Measurements from ENCODE around the gene ABCA6. TPM values are rescaled to one million over a fixed set of nuclear protein-coding genes. Genes with fewer than 3 reads are reported as not detected.

The ABCA6 gene
- total and polyA plus RNA-seq, 2 of the 13 experiments (the other 11 are each of a cell fraction or from before 2014, with no cell fraction given) = 0.05 to 0.11 TPM

DNA sequence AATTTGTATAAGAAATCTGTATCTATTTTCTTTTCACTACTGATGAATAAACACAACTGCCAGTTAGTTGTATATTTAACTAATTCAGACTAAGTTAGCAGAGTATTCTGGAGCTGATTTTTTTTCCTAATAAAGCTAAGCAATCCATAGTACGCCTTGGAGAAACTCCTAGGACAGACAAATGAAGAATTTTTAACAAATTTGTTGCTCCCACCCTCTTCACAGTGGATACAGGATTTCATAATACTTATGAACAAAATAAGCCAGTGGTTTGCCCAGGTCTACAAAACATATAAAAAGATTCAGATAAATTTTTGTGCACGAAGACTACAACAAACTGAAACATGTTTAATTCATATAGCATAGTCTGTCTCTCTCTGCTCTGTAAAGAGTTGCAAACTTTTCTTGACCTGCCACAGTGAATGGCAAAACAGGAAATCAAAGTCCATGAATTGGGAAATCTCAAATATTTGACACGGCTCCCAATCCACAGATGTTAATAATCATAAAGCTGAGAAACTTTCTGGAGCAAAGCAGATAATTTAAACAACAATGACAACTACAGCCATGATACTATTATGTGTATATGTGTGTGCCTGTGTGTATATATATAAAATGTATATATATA is 594 bp upstream of the ABCA6 start (continued):
- TF ChIP-seq ZNF430 (CRISPR knock-in tag; IDR thresholded peaks at IDR 0.05) (no peak), HNF4G (IDR thresholded peaks at IDR 0.05; ENCODE audit: borderline replicate concordance, low read depth, low read length) (peak; percentile 47; the same call in 1 of the 2 replicates), HNF4G (CRISPR knock-in tag; IDR thresholded peaks at IDR 0.05; ENCODE audit: borderline replicate concordance, low read depth) (no peak), PPARG (CRISPR knock-in tag; conservative IDR thresholded peaks at IDR 0.05) (no peak), HOXD1 (CRISPR knock-in tag; IDR thresholded peaks at IDR 0.05) (no peak), SOX6 (IDR thresholded peaks at IDR 0.05) (no peak), SOX6 (CRISPR knock-in tag; IDR thresholded peaks at IDR 0.05) (0 out of 2 replicates have a peak, but pooled peaks have one; percentile 10), EP300 (IDR thresholded peaks at IDR 0.05; ENCODE audit: low read depth in 2 of 2, low read length in 2 of 2) (0 out of 4 replicates have a peak, but pooled peaks of 1 of the 2 experiments have one; percentile 28), EP300 (CRISPR knock-in tag; IDR thresholded peaks at IDR 0.05; ENCODE audit: borderline replicate concordance) (no peak), NRL (CRISPR knock-in tag; IDR thresholded peaks at IDR 0.05; ENCODE audit: borderline replicate concordance) (no peak), CEBPB (IDR thresholded peaks at IDR 0.05; ENCODE audit: borderline replicate concordance, low read depth, low read length) (peak; percentile 79), GATAD2A (CRISPR knock-in tag; IDR thresholded peaks at IDR 0.05) (peak; percentile 47; the same call in 1 of the 2 replicates), HMG20A (CRISPR knock-in tag; IDR thresholded peaks at IDR 0.05; ENCODE audit: borderline replicate concordance) (0 out of 2 replicates have a peak, but pooled peaks have one; percentile 24), RFX3 (CRISPR knock-in tag; IDR thresholded peaks at IDR 0.05) (no peak)
- TF ChIP-seq, protein P1, sequence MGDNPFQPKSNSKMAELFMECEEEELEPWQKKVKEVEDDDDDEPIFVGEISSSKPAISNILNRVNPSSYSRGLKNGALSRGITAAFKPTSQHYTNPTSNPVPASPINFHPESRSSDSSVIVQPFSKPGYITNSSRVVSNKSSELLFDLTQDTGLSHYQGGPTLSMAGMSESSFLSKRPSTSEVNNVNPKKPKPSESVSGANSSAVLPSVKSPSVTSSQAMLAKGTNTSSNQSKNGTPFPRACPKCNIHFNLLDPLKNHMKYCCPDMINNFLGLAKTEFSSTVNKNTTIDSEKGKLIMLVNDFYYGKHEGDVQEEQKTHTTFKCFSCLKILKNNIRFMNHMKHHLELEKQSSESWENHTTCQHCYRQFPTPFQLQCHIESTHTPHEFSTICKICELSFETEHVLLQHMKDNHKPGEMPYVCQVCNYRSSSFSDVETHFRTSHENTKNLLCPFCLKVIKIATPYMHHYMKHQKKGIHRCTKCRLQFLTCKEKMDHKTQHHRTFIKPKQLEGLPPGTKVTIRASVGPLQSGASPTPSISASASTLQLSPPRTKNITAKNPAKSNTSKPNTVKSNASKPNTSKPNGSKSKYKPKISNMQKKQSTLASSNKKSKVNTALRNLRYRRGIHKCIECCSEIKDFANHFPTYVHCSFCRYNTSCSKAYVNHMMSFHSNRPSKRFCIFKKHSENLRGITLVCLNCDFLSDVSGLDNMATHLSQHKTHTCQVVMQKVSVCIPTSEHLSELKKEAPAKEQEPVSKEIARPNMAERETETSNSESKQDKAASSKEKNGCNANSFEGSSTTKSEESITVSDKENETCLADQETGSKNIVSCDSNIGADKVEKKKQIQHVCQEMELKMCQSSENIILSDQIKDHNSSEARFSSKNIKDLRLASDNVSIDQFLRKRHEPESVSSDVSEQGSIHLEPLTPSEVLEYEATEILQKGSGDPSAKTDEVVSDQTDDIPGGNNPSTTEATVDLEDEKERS (CRISPR knock-in tag; IDR thresholded peaks at IDR 0.05) = no peak
- TF ChIP-seq, protein P2, sequence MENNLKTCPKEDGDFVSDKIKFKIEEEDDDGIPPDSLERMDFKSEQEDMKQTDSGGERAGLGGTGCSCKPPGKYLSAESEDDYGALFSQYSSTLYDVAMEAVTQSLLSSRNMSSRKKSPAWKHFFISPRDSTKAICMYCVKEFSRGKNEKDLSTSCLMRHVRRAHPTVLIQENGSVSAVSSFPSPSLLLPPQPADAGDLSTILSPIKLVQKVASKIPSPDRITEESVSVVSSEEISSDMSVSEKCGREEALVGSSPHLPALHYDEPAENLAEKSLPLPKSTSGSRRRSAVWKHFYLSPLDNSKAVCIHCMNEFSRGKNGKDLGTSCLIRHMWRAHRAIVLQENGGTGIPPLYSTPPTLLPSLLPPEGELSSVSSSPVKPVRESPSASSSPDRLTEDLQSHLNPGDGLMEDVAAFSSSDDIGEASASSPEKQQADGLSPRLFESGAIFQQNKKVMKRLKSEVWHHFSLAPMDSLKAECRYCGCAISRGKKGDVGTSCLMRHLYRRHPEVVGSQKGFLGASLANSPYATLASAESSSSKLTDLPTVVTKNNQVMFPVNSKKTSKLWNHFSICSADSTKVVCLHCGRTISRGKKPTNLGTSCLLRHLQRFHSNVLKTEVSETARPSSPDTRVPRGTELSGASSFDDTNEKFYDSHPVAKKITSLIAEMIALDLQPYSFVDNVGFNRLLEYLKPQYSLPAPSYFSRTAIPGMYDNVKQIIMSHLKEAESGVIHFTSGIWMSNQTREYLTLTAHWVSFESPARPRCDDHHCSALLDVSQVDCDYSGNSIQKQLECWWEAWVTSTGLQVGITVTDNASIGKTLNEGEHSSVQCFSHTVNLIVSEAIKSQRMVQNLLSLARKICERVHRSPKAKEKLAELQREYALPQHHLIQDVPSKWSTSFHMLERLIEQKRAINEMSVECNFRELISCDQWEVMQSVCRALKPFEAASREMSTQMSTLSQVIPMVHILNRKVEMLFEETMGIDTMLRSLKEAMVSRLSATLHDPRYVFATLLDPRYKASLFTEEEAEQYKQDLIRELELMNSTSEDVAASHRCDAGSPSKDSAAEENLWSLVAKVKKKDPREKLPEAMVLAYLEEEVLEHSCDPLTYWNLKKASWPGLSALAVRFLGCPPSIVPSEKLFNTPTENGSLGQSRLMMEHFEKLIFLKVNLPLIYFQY (CRISPR knock-in tag; IDR thresholded peaks at IDR 0.05; ENCODE audit: borderline replicate concordance) = no peak
- TF ChIP-seq, protein P3, sequence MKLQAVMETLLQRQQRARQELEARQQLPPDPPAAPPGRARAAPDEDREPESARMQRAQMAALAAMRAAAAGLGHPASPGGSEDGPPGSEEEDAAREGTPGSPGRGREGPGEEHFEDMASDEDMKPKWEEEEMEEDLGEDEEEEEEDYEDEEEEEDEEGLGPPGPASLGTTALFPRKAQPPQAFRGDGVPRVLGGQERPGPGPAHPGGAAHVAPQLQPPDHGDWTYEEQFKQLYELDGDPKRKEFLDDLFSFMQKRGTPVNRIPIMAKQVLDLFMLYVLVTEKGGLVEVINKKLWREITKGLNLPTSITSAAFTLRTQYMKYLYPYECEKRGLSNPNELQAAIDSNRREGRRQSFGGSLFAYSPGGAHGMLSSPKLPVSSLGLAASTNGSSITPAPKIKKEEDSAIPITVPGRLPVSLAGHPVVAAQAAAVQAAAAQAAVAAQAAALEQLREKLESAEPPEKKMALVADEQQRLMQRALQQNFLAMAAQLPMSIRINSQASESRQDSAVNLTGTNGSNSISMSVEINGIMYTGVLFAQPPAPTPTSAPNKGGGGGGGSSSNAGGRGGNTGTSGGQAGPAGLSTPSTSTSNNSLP (IDR thresholded peaks at IDR 0.05; ENCODE audit: low read depth, low read length) = peak; percentile 53; the same call in 1 of the 2 replicates

Data from HepG2 (cell line).